GM21381 (cell line): ENCODE measurements around the gene SDCCAG8.

Source experiments
- ATAC-seq: cut with Tn5 transposase; IDR thresholded peaks from one replicate; pipeline ENCODE4 v1.9.1; 2021; ENCODE audit warnings: mild to moderate bottlenecking, moderate library complexity; ENCODE audit not compliant: unreplicated experiment

SDCCAG8 gene

DNA sequence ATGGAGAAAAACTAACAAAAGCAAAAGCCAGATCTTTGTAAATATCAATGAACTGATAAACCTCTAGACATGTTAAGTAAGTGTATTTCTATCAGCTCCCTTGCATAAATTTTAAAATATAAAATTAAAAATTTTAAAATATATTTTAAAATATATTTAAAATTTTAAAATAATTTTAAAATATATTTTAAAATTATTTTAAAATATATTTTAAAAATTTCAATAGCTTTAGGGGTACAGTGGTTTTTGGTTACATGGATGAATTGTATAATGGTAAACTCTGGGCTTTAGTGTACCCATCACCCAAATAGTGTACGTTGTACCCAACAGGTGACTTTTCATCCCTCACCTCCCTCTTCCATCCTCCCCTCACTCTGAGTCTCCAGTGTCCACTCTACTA lies 279.2 kb downstream of the SDCCAG8 start:
- no peak for ATAC-seq

DNA sequence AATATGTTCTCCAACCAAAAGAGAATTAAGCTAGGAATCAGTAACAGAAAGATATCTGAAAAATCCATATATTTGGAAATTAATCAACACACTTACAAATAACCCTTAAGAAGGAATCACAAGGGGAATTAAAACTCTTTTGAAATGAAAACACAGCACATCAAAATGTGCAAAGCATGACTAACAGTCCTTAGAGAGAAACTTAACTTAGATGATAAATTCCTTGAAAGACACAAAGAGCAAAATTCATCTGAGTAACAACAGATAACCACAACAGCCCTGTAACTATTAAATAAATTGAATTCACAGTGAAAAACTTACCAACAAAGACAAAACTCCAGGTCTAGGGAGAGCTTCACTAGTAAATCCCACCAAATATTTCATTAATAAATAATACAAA lies 283.8 kb downstream of the SDCCAG8 start:
- ATAC-seq = no peak

DNA sequence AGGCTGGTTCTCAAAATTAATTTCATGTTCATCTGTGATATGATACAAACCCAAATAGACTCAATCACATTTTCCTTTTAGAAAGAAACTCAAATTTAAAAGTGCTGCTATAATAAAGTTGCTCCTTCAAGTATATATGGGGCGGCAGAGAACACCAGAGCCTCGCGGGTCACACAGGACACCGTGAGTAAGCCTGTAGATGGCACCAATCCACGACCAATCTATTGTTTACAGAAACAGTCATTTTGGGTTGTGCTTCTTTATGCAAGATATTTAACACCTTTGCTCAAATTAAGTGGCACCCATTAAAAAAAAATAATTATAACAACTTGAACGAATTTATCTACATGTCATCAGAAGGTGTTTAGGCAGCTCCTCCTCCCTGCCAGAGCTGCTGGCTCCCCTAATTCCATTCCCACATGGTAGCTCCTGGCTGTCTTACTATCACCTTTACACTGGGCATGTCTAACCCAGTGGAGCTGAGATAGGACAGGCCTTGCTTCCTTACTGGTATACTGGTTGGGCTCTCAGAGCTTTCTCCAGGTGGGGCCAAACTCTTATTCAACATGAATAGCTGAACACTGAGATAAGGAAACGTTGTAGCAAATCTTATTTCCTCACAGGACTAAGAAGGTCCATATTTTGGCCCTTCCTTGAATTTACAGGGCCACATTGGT lies 287.0 kb downstream of the SDCCAG8 start:
- ATAC-seq = no peak

DNA sequence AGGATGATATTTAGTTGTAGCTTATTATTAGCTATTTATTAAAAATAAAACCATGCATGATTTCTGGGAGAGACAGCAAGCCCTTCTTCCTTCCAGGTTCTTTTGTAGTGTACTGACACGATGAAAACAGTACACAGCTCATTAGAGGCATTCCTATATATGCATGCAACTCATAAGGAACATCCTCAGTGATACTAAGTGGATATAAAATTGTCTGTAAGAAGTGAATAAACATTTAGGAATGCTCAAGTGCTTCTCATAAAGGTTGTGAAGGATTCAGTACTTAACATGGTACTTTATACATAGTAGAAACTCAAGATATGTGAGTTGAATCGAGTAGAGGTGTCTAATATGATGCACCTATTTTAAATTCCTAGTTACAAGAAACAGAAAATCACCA lies 287.7 kb downstream of the SDCCAG8 start:
- ATAC-seq = no peak

DNA sequence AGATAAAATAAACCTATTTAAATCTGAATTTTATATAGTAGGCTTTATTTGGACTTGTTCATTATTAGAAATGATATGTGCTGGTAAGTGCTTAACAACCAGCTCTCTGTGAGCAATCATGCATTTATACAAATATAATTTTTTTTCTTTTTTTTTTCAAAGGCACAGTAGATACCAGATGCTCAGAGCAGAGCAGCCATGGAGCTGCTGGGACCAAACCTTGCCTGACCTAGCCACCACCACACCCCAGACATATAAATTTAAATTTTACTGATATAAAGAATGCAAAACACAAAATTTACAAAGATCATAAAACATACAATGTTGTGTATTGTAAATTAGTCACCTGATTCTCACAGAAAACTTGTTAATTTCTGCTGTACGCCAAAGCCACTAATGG lies 290.6 kb downstream of the SDCCAG8 start:
- ATAC-seq = no peak

DNA sequence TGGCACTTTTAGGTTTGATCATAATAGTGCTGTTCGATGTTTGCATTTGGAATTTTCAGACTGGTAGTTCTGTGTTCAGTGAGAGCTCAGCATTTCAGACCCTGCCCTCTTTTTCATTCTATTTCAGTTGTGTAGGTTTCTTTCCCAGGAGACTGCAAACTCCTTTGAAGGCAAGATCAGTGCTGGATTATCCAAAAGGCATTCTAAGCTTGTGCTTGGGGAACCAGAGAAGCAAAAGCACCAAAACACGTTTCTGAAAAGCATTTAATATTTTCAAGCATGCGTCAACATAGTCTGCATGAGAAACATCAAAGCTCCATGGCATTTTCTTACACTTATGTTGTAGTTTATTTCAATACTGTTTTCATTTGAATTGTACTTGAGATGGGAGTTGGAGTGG lies 292.1 kb downstream of the SDCCAG8 start:
- ATAC-seq = no peak

DNA sequence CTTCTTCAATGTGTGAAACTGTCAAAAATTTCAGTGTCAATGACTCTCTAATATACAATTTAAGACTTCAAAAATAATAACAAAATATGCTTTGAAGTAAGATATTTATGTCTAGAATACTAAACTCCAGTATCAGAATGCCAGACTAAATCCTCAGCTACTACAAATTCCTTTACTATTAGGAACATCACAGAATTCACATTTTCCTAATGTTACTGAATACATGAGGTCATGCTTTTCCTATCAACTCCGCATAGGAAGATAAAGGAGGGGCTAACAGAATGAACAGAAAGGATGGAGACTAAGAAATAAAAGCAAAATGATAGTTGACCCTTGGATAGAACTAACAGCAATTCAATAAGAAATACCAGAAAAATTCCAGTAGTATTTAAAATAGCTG lies 292.7 kb downstream of the SDCCAG8 start:
- ATAC-seq = no peak

DNA sequence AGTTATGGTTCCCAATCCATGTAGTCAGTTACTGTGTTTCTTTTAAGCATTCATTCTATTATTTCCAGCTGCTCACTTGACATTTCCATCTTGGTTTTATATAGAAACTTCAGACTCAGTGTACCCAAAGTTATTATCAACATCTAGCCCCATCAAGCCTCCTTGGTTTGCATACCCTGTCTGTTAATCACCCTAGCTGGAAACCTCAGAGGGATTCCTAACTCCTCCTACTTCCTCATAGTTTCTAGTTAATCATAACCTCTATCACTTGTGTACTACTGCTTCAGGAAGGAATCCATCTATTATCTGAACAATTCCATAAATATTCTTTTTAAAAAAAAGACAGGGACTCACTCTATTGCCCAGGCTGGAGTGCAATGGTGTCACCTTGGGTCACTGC lies 293.3 kb downstream of the SDCCAG8 start:
- no peak for ATAC-seq
